NCI-H1105 (cell line): ENCODE results near the gene DOLPP1.
"Not testable (repeated sequence)": the region's sequence is repeated elsewhere in the genome, so short reads cannot be mapped to it uniquely, and the experiment has no call there.

ENCODE experiments used
- DNase-seq: peaks from one replicate; lab custom pipeline; 2025; lab: John Stamatoyannopoulos, UW

The DOLPP1 gene, protein sequence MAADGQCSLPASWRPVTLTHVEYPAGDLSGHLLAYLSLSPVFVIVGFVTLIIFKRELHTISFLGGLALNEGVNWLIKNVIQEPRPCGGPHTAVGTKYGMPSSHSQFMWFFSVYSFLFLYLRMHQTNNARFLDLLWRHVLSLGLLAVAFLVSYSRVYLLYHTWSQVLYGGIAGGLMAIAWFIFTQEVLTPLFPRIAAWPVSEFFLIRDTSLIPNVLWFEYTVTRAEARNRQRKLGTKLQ

DNA sequence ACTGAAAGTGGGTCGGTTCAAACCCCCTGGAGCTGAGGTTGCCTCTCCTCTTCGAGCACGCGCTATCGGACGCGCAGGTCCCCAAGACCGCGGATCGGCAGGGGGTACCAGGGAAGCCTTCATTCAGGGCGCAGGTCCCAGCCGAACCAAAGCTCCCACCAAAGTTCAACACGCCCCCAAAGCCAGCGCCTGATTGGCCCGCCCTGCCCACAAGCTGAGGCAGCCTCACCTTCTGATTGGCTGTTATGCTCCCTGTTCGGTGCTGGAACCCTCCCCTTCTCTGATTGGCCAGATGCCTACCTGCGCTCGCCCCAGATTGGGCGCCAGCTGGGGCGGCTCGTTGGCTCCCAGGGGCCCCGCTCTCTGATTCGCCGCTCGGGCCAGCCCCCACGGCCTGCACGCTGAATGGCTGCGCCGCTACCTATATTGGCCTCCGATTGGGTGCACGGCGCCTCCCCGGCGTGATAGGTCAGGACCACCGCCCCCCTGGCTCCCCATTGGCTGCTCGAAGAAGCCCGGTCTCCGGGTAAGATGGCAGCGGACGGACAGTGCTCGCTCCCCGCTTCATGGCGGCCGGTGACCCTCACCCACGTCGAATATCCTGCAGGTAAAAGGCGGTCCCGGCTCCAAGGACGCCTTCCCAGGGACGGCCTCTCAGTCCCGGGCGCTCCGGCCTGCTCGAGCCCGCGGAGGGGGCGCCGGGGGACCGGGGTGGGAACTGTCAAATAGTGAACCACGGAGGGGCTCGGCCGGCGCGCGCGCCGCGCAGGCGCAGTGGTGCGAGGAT is at the start of gene DOLPP1:
Gene DOLPP1 (plus strand): TSS at position 511 of the 787 bp plus-strand sequence. CDS start 21 bp downstream, at position 532.
- DNase-seq, result peak; percentile 96

DNA sequence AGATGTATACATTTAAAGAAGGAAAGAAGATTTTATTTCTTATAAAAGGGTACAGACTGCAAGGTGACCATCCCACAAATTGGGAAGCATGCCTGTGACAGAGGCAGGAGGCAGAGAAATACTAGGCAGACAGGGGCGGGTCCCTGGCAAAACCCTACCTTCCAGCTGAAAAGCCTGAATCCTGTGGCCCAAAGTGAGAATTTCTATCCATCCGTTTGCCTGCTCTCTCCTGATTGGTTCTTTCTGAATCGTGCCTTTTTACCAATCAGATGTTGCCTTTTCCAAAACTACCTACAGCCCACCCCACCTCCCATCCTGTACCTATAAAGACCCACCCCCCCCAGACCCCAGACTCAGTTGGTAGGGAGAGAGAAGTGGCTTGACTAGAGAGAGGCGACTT is 49.4 kb upstream of the DOLPP1 start:
- no peak for DNase-seq

DNA sequence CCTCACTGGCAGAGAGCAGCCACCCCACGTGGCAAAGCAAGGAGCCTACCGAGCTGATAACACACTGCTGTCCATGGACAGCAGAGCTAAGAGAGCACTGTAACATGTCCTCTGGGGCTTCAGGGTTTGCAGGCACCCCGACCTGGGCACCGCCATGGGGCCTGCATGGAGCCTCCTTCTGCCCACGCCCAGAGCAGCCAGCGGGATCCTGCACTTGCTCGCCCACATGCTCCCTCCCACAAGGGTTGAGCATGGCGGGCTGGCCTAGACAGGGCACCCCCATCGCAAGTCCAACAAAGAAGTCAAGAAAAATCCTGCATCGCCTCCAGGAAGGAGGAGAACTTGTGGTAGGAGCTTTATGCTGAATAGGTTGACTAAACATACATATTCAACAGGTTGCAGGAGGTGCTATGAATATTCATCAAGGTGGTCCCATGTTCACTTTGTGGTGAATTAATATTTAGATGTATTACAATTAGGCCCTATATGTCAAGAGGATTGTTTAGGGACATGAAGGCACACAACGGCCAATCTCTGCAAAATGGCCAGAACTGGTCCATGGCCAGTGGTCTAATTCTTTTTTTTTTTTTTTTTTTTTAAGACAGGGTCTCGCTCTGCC is 48.3 kb upstream of the DOLPP1 start:
- no peak for DNase-seq

DNA sequence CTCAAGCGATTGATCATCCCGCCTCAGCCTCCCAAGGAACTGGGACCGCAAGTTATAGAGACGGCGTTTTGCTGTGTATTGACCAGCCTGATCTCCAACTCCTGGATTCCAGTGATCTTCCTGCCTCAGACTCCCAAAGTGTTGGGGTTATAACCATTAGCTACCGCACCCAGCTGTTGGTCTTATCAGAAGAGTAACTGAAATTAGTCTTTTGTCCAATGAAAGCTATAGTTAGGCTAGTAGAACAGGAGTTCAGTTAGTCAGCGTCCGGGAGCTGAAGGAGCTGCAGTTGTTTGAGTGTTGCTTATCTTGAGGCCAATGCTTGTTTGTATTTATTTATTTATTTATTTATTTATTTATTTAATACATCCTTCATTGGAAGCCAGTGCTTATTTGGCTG is 47.7 kb upstream of the DOLPP1 start:
- DNase-seq, result no peak

DNA sequence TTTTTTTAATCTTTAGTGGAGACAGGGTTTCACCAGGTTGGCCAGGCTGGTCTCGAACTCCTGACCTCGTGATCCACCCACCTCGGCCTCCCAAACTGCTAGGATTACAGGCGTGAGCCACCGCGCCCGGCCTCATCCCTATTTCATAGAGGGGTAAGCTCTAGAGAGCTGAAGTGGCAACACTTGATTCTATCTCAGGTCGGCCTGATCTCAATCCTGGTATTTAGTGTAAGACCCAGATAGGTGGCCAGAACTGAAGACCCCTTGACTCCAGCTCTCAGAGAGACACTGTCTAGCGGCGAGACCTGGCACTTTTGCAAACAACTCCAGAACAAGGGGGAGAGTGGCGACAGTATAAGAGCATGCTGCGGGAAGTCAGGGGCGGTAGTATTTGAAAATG is 45.1 kb upstream of the DOLPP1 start:
- DNase-seq, result not testable (repeated sequence)

DNA sequence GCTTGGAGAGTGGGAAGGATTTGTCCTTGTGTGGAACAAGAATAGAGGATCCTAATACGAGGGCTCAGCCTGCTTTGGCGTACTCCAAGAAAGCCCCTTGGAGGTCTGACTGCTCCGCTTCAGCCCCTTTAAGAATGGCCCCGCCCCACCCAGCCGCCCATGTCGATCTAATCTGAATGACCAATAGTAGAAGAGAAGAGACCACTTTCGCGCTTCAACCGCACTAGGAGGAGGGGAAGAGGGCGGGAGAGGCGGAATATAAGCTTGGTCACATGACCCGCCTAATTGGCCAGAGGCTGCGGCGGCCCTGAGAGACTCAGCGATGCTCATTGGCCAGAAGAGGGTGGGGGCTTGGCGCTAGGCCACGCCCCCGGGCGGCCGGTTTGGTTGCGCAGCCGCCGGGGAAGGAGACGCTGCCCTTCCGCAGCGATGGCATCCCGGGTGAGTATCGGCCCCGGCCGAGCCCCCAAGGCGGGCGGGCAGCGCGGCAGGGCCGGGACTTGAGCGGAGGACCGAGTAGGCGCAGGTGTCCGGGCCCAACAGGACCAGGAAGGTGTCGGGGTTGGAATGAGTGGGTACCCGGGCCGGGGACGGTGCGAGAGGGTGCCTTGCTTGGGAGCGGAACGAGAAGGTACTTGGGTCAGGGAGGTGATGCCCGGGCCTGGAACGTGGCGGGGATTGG is 44.5 kb upstream of the DOLPP1 start, which contains the start of gene MIGA2:
Gene MIGA2 (plus strand): TSS at position 386 of the 682 bp plus-strand sequence. CDS start 3,969 bp downstream, outside the sequence.
- peak; percentile 96 for DNase-seq

DNA sequence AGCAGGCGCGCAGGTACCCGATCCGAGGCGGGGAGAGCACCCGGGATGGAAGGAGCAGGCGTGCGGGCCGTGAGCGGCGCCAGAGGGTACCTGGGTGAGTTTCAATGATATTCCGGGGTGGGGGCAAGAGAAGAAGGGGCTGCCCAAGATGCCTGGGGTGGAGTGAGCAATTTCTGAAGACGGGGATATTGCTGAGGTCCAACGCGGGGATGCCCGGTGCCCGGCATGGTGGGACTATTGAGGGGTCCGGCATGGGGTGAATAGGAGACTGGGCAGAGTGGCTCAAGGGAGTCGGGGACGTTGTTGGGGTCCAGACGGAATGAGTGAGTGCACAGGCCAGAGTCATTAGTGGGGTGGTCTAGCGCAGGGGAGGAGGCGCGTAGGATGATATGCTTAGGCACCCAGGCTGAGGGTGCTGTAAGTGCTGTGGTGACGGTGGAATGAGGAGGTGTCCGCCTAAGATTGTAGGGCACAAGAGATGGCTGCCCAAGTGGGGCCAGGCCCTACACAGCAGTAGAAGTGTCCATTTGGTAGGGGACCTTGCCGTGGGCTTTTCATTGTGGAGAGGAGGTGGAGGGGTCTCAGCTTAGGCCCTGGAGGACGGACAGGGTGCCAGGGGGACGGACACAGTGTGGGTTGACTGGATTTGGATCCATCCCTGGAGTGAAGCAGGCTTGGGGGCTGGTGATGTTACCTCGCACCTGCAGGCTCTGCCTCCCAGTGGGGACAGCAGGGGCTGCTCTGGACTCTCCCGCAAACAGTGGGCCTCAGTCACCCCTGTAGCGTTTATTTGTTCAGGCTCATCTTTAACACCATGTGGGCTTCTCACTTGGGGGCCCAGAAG is 43.8 kb upstream of the DOLPP1 start:
- DNase-seq, result no peak

DNA sequence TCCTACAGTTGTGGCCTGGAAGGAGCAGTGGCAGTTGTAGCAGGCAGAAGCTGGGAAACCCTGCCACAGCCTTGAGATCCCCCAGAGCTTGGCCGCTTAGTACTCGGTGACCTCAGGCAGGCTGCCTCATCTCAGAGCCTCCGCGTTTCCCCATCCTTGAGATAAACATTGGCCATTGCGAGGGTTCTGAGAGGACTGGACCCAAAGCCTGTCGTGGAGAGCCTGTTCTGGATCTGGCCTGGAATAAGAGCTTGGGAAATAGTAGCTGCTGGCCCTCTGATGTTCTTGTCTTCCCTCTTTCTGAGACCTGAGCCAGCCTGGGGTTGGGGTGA is 43.2 kb upstream of the DOLPP1 start:
- no peak for DNase-seq

DNA sequence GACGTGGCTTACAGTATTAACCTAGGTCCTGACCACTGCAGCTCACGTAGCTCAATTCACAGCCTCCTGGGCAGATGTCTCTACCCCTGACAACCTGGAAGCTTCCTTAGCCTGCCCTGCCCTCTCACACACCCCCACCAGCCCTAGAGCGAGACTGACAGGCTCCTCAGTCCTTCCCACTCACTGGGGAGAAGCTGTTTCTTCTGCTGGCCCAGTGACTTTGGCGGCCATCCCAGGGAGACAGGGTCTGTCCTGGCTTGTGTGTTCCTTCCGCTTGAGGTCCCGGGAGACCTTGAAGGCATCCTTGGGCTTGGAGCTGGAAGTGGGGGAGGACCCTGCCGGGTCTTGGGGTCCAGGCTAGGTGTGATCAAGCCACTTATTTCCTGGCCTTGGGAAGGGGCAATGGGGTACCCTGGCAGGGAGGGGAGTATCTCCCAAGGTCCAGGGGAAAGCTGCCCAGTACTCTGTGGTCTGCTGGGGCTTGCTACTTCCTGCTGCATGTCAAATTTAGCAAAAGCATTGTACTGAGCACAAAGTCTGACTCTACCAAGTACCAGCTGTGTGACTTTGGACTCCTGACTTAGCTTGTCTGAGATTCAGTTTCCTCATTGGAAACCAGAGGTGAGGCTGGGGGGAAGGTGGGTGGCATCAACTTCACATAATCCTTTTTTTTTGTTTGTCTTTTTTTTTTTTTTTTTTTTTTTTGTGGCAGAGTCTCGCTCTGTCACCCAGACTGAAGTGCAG is 42.6 kb upstream of the DOLPP1 start:
- no peak for DNase-seq

DNA sequence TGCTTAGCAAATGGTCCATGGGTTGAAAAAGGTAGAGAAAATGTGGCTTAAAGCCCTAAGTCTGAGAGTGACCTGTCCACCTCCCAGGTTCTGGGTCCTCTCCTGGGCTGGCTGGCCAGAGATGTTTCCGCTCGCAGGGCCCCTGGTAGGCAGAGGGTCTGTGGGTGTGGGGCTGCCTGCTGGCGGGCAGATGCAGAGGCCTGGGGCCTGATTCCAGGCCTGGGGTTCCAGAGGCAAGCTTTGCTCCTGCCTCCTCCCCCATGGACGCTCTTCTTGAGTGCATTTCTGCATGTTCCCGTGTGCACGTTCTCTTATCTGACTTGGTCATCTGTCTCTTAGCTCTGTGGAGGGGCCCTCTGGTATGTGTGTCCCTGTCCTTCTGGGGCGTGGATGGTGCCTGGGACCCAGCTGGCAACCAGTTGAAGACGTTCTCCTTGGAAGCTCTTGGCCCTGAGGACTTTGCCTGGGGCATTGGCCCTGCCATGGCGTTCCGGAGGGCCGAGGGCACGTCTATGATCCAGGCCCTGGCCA is 40.7 kb upstream of the DOLPP1 start:
- no peak for DNase-seq

DNA sequence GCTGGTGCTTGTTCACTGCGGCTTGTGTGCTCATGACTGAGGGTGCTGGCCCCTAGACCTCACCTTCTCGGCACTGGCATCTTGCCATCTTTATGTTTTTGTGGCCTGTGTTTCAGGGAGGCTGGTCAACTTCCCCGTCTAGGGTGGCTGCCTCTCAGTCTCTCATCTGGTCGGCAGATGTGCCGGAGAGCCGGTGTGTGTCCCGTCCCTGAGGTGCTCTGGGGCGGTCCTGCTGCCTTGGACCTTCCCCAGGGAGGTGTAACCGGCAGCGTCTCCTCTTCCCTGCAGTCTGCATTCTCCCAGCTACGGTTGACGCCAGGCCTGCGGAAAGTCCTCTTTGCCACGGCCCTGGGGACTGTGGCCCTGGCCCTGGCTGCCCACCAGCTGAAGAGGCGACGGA is 38.9 kb upstream of the DOLPP1 start:
- DNase-seq, result no peak

DNA sequence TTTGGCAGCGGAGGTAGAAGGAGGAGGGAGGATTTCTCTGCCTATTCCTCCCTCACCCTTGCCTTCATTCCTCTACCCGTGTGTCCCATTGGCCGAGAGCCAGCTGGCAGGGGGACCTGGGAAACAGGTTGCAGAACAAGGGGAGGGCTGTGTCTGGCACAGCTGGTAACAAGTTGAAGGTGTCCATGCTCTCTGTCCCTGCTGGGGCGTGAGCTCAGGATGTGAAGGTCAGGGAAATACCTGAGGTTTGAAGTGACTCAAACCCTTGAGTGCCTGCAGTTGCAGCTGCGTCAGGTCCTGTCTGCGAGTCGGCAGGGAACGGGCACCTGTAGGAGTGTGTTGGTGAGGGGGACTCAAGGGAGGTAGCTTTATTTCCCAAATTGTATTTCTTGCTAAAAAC is 28.3 kb upstream of the DOLPP1 start:
- no peak for DNase-seq

DNA sequence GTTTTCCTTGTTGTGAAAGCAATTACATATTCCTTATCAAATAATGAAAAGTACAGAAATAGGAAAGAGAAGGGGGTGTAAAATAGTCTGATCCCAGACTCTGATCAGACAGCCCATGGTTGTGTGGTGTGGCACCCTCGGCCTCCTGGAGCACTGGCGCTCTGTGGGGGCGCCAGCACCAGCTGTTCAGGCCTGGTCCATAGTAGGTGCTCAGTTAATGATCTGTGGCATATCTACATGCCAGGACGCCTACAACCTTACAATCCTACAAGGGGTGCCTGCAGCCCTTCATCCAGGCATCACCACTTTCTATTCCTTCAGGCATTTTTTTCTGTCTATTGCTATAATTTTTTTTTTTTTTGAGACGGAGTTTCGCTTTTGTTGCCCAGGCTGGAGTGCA is 27.9 kb upstream of the DOLPP1 start:
- DNase-seq, result no peak

DNA sequence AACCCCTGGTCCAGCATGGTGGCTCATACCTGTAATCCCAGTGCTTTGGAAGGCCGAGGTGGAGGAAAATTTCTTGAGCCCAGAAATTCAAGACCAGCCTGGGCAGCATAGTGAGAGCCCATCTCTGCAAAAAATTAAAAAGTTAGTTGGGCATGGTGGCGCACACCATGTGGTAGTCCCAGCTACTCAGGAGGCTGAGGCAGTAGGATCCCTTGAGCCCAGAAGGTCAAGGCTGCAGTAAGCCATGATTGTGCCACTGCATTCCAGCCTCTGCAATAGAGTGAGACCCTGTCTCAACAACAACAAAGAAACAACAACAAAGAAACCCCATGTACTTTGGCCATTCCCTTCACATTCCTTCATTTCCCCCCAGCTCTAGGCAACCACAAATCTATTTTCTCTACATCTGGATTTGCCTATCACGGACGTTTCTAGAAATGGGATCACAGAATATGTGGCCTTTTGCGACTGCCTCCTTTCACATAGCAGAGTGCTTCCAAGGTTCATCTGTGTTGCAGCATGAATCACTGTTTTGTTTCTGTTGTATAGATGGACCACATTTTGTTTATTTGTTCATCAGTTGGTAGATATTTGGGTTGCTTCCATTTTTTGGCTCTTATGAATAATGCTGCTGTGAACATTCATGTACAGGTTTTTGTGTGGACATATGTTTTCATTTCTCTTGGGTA is 26.6 kb upstream of the DOLPP1 start:
- no peak for DNase-seq

DNA sequence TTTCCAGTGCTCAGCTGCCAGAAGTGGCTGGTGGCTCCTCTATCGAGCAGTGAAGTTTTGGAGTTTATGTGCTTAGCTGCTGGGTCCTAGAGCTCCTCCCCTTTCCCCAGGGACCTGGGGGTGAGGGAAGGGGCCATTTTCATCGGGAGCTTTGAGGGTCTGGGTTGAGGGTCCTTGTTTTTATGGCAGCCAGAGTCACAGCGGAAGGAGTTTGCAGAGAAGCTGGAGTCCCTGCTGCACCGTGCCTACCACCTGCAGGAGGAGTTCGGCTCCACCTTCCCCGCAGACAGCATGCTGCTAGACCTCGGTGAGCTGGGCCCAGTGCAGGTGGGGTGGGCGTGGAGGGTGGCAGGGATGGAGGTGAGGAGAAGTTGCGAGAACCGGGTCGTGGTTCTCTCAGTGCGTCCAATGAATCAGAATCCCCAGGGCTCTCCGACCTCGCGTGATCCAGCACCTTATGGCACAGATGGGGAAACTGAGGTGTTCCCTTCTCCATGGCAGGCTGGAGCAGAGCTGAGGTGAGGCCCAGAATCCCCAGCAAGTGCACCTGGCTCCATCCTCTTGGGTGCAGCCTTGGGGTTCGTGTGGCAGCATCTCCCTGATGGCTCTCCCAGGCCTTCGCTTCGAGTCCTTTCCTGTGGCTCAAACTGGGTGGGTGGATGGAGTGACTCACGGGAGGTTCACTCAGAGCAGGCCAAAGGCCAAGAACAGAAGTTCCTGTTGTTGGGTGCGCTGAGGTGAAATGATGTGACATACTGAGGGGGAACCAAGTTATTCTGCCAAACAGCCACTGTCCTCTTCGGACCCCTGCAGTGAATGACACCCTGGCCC is 21.7 kb upstream of the DOLPP1 start:
- no peak for DNase-seq

DNA sequence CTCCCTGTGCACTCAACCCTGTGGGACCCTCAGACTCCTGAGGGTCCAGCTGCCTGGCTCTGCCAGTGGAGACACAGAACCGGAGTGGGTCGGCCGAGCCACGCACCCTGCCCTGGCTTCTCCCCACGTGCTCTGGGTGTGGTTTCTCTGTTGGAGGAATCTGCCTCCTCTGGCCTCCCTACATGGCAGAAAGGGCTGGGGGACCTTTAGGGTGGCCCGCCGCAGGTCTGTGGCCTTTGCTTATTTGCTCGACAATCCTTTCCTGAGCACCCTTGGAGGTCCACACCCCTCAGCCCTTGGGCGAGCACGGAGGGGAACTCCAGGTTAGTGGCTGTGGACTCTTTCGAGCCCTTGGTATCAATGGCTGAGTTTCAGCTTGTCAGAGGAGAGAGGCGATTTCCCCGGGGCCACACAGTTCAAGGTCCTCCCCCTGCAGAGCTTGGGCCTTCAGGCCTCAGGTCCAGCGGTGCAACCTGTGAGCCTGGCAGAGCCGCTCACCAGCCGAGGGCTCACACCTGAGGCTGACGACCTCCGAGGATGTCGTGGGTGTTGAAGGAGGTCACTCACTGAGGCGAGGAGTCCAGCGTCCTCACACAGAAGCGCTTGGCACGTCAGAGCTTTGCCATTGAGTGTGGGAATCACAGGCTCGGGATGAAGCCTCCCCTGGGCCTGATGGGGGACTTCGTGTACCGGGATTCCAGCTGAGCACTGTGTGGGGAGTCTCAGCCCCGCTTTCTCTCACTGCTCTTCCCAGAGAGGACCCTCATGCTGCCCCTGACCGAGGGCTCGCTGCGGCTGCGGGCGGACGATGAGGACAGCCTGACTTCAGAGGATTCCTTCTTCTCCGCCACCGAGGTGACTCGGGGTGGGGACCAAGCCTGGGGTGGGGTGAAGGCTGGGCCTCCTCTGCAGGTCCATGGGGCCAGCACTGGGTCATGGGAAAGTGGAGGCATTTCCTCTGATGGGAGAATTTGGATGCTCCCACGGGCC is 20.8 kb upstream of the DOLPP1 start:
- no peak for DNase-seq

DNA sequence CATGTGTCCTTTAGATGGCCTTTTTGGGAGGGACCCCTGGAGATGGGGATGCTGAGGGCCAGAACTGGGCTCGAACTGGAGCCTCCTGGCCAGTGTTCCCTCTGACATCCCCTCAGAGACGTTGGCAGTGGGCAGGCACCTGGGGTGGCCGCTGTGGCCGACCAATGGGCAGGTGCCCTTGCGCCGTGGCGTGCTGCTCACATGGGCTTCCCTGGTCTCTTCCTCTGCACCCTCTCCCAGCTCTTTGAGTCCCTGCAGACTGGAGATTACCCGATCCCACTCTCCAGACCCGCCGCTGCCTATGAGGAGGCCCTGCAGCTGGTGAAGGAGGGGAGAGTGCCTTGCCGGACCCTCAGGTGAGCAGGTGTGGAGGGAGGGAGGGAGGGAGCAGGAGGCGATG is 19.9 kb upstream of the DOLPP1 start:
- no peak for DNase-seq

DNA sequence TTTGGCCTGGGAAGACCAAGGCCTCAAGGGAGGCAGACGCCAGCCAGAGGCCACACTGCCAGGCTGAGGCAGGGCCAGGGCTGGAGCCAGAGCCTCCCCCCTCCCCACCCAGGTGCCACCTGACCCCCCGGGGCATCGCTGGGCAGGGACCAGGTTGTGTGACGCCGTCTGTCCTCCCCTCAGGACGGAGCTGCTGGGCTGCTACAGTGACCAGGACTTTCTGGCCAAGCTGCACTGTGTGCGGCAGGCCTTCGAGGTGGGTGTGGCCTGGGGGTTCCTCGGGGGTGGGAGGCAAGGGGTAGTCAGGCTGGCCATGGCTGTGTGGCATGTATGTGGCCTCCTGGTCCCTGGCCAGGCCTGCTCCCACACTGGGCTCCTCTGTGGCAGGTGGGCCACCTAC is 17.9 kb upstream of the DOLPP1 start:
- DNase-seq, result no peak
